Neural cell (in vitro differentiated cells): Measurements from ENCODE around the gene FFAR3. TPM values are rescaled to one million over a fixed set of nuclear protein-coding genes. Genes with fewer than 3 reads are reported as not detected.

Experiments
- H2AFZ ChIP-seq: fragments of 200-600, 300-800 bp; sonication (generic), shearing (Covaris generic); 2 replicates; pipeline ENCODE4 v1.6.0; 2014; ENCODE audit warnings: low read depth, mild to moderate bottlenecking, antibody characterized with exemption, low read length, moderate library complexity
- H3F3A ChIP-seq: fragments of 200-600 bp; shearing (Covaris generic); 2 replicates; pipeline ENCODE4 v1.6.1; 2016; ENCODE audit warnings: mild to moderate bottlenecking, moderate library complexity, mixed read lengths, antibody characterized with exemption, low read length; ENCODE audit not compliant: insufficient read depth, poor library complexity, severe bottlenecking
- H3K27ac ChIP-seq: fragments of 200-600, 300-800 bp; sonication (generic), shearing (Covaris generic); 2 replicates; pipeline ENCODE4 v1.5.1; 2014; ENCODE audit warnings: mild to moderate bottlenecking, low read length, moderate library complexity
- H3K27me3 ChIP-seq: fragments of 300-800, 200-600 bp; sonication (generic), shearing (Covaris generic); 2 replicates; pipeline ENCODE4 v1.6.0; 2014; ENCODE audit warnings: mild to moderate bottlenecking, low read depth, low read length, moderate library complexity; ENCODE audit not compliant: insufficient read depth
- H3K36me3 ChIP-seq: fragments of 300-800, 200-600 bp; sonication (generic), shearing (Covaris generic); 2 replicates; pipeline ENCODE4 v1.5.1; 2014; ENCODE audit warnings: mild to moderate bottlenecking, antibody characterized with exemption, low read length, moderate library complexity; ENCODE audit not compliant: insufficient read depth
- H3K4me2 ChIP-seq: fragments of 300-800, 200-600 bp; sonication (generic), shearing (Covaris generic); 2 replicates; pipeline ENCODE4 v1.6.0; 2014; ENCODE audit warnings: mild to moderate bottlenecking, low read length
- H3K4me3 ChIP-seq: fragments of 300-800, 200-600 bp; sonication (generic), shearing (Covaris generic); 2 replicates; pipeline ENCODE4 v1.5.1; 2014; ENCODE audit warnings: mild to moderate bottlenecking, low read length, moderate library complexity
- H3K79me2 ChIP-seq: fragments of 200-600 bp; shearing (Covaris generic); replicated peaks from 2 replicates; pipeline ENCODE4 v1.6.0; 2014; ENCODE audit warnings: mild to moderate bottlenecking, low read length, moderate library complexity; ENCODE audit not compliant: insufficient read depth
- H3K9ac ChIP-seq: fragments of 300-800, 200-600 bp; sonication (generic), shearing (Covaris generic); 2 replicates; pipeline ENCODE4 v1.6.1; 2016; ENCODE audit warnings: mild to moderate bottlenecking, low read length, mixed read lengths
- H3K9me2 ChIP-seq: fragments of 200-600 bp; shearing (Covaris generic); 2 replicates; pipeline ENCODE4 v1.6.1; 2016; ENCODE audit warnings: mild to moderate bottlenecking, low read length, mixed read lengths; ENCODE audit not compliant: insufficient read depth
- H3K9me3 ChIP-seq: fragments of 200-600, 300-800 bp; sonication (generic), shearing (Covaris generic); 2 replicates; pipeline ENCODE4 v1.6.1; 2016; ENCODE audit warnings: mild to moderate bottlenecking, mixed run types, low read length, moderate library complexity, mixed read lengths
- H4K20me1 ChIP-seq: fragments of 200-600 bp; shearing (Covaris generic); 2 replicates; pipeline ENCODE4 v1.6.1; 2016; ENCODE audit warnings: mild to moderate bottlenecking, mixed run types; ENCODE audit not compliant: insufficient read depth
- CTCF ChIP-seq: fragments of 450-650 bp; IDR thresholded peaks from 2 replicates; pipeline ENCODE4 v1.5.1; 2014; ENCODE audit warnings: antibody characterized with exemption, mild to moderate bottlenecking, moderate library complexity; ENCODE audit not compliant: poor library complexity, severe bottlenecking
- EP300 ChIP-seq: fragments of 450-650 bp; conservative IDR thresholded peaks from 2 replicates; pipeline ENCODE4 v1.6.1; 2014; ENCODE audit warnings: antibody characterized with exemption, mild to moderate bottlenecking, moderate library complexity; ENCODE audit not compliant: poor library complexity, severe bottlenecking
- EZH2 ChIP-seq: fragments of 200-600, 300-800 bp; shearing (Covaris generic), sonication (generic); IDR thresholded peaks from 2 replicates; pipeline ENCODE4 v1.6.1; 2014; ENCODE audit warnings: antibody characterized with exemption, low read length, borderline replicate concordance, mild to moderate bottlenecking; ENCODE audit not compliant: insufficient read depth, poor library complexity, severe bottlenecking
- MXI1 ChIP-seq: fragments of 450-650 bp; conservative IDR thresholded peaks from 2 replicates; pipeline ENCODE4 v1.6.1; 2014; ENCODE audit warnings: antibody characterized with exemption, mild to moderate bottlenecking; ENCODE audit not compliant: poor library complexity, severe bottlenecking
- POLR2AphosphoS5 ChIP-seq: IDR thresholded peaks from 2 replicates; pipeline ENCODE4 v1.6.1; 2012
- RAD21 ChIP-seq: fragments of 450-650 bp; conservative IDR thresholded peaks from 2 replicates; pipeline ENCODE4 v1.6.1; 2014; ENCODE audit warnings: antibody characterized with exemption, mild to moderate bottlenecking, moderate library complexity
- SMC3 ChIP-seq: fragments of 450-650 bp; conservative IDR thresholded peaks from 2 replicates; pipeline ENCODE4 v1.6.1; 2014; ENCODE audit warnings: antibody characterized with exemption, mild to moderate bottlenecking, moderate library complexity; ENCODE audit not compliant: poor library complexity
- TAF1 ChIP-seq: IDR thresholded peaks from 2 replicates; pipeline ENCODE4 v1.6.1; 2012; ENCODE audit warnings: low read depth
- polyA plus RNA-seq: library from polyadenylated mRNA; depleted of rRNA; stranded (reverse); fragments of >200 nt; gene quantifications from 2 replicates; pipeline ENCODE4 v1.2.3, GENCODE V29; 2014
- TF ChIP-seq, protein P1 (sequence below): IDR thresholded peaks from 2 replicates; pipeline ENCODE4 v1.6.1; 2012; ENCODE audit warnings: borderline replicate concordance

The FFAR3 gene
- polyA plus RNA-seq, 1 donor from 2014 or later: not detected

DNA sequence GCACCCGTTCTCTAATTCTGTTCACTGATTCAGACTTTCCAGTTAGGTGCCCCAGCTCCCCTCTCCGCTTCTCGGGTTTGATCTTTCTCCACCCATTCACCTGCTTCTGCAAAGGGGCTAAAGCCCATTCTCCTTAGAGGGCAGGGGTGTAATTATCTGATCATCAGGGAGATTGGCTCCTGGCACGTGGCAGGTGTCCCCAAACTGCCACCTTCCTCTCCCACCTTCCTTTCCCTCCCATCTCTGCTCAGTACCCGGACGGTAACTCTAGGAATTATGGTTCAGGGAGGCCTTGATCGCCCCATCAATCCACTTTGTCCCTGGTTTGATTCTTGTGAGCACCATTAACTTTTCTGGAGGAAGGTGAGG, 10.3 kb upstream of the FFAR3 start:
- Histone ChIP-seq H3K27ac (no peak overlapping the region), H3F3A (no peaks in the 10 kb centered on the region), H3K79me2 (no peaks in the 10 kb centered on the region), H3K9me2 (no peaks in the 10 kb centered on the region), H3K9ac (no peak overlapping the region), H3K27me3 (no peaks in the 10 kb centered on the region), H3K9me3 (no peaks in the 10 kb centered on the region), H3K4me2 (no peak overlapping the region), H2AFZ (no peak overlapping the region), H3K36me3 (no peaks in the 10 kb centered on the region), H3K4me3 (no peak overlapping the region), H4K20me1 (no peaks in the 10 kb centered on the region)
- TF ChIP-seq CTCF: no peak
- no peak for TF ChIP-seq EP300
- no peak for TF ChIP-seq EZH2
- no peak for TF ChIP-seq RAD21
- no peak for TF ChIP-seq SMC3
- no peak for TF ChIP-seq TAF1
- TF ChIP-seq POLR2AphosphoS5: no peak
- TF ChIP-seq, protein P1, sequence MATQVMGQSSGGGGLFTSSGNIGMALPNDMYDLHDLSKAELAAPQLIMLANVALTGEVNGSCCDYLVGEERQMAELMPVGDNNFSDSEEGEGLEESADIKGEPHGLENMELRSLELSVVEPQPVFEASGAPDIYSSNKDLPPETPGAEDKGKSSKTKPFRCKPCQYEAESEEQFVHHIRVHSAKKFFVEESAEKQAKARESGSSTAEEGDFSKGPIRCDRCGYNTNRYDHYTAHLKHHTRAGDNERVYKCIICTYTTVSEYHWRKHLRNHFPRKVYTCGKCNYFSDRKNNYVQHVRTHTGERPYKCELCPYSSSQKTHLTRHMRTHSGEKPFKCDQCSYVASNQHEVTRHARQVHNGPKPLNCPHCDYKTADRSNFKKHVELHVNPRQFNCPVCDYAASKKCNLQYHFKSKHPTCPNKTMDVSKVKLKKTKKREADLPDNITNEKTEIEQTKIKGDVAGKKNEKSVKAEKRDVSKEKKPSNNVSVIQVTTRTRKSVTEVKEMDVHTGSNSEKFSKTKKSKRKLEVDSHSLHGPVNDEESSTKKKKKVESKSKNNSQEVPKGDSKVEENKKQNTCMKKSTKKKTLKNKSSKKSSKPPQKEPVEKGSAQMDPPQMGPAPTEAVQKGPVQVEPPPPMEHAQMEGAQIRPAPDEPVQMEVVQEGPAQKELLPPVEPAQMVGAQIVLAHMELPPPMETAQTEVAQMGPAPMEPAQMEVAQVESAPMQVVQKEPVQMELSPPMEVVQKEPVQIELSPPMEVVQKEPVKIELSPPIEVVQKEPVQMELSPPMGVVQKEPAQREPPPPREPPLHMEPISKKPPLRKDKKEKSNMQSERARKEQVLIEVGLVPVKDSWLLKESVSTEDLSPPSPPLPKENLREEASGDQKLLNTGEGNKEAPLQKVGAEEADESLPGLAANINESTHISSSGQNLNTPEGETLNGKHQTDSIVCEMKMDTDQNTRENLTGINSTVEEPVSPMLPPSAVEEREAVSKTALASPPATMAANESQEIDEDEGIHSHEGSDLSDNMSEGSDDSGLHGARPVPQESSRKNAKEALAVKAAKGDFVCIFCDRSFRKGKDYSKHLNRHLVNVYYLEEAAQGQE: no peak
- TF ChIP-seq MXI1: no peak

DNA sequence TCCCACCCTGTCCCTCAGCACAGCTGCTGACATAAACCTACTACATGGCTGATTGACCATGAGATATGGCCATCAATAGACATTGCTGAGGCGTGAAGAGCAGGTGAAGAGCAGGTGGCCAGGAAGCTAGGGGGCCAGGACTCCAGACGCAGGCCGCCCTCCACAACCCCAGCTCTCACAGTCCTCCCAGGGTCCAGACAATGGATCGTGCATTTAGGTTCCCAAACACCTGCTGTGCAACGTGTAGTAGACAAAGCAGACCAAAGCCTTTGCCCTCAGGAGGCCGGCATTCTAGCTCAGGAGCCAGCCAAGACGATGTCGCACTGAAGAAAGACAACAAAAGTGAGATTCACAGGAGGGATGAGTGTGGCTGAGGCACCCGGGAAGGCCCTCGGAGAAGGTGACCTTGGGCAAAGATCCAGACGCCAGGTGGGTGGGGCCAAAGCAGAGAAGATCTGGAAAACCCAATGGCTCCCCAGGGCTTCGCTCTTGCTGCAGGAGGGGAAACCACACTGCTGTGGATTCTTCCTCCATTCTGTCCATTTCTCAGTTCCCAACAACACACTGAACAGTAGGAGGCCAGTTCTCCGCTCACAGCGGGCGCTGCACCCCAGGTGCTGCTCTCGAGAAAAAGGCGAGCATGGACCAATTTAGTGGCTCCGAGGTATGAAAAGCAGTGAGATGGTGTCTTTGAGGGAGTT, 9.2 kb upstream of the FFAR3 start:
- Histone ChIP-seq H3K9me2 (no peaks in the 10 kb centered on the region), H3K36me3 (no peaks in the 10 kb centered on the region), H3K9ac (no peak overlapping the region), H4K20me1 (no peaks in the 10 kb centered on the region), H3K27ac (no peak overlapping the region), H3K9me3 (no peaks in the 10 kb centered on the region), H3K79me2 (no peaks in the 10 kb centered on the region), H3K4me3 (no peak overlapping the region), H3F3A (no peaks in the 10 kb centered on the region), H3K27me3 (no peaks in the 10 kb centered on the region), H2AFZ (no peak overlapping the region), H3K4me2 (no peak overlapping the region)
- TF ChIP-seq RAD21: no peak
- TF ChIP-seq EZH2: no peak
- no peak for TF ChIP-seq MXI1
- no peak for TF ChIP-seq CTCF
- TF ChIP-seq POLR2AphosphoS5: no peak
- no peak for TF ChIP-seq EP300
- TF ChIP-seq TAF1: no peak
- TF ChIP-seq, protein P1: no peak
- no peak for TF ChIP-seq SMC3
